ENCODE measurements around the gene USP7. TPM values are rescaled to one million over a fixed set of nuclear protein-coding genes. Genes with fewer than 3 reads are reported as not detected.
"Not testable (repeated sequence)": the region's sequence is repeated elsewhere in the genome, so short reads cannot be mapped to it uniquely, and the experiment has no call there.

The USP7 gene
- total RNA-seq, 1 donor from 2014 or later: 96.9 TPM

- Mint-ChIP-seq H3K36me3 (ENCODE audit: low read depth, unreplicated experiment) (no peaks in the 10 kb centered on the region), H3K9me3 (ENCODE audit: unreplicated experiment) (peaks cover 4% of the 10 kb centered on the region), H3K27ac (ENCODE audit: unreplicated experiment) (no peak overlapping the region), H3K4me1 (ENCODE audit: low read depth, unreplicated experiment) (no peaks in the 10 kb centered on the region), H3K4me3 (ENCODE audit: unreplicated experiment) (no peak overlapping the region), H3K27me3 (ENCODE audit: low read depth, unreplicated experiment) (peaks cover 8% of the 10 kb centered on the region)
- no peaks in the 10 kb centered on the region for H3K79me2 ChIP-seq (ENCODE audit: insufficient read depth, low read length)
- no peak for DNase-seq (ENCODE audit: low read depth)
- no peak overlapping the region for H3K4me2 ChIP-seq (ENCODE audit: low read length)
- H3K27ac ChIP-seq (ENCODE audit: low read depth, low read length): no peak overlapping the region
- H3K27me3 ChIP-seq (ENCODE audit: insufficient read depth, low read length): no peaks in the 10 kb centered on the region
- H2AFZ ChIP-seq (ENCODE audit: low read depth, low read length): no peak overlapping the region
- no peak overlapping the region for H3K9ac ChIP-seq (ENCODE audit: low read length)
- no peaks in the 10 kb centered on the region for H3K36me3 ChIP-seq (ENCODE audit: insufficient read depth, low read length)
- H3K4me1 ChIP-seq (ENCODE audit: insufficient read depth, low read length): no peaks in the 10 kb centered on the region
- FAIRE-seq: no peak
- TF ChIP-seq CTCF (IDR thresholded peaks at IDR 0.05; ENCODE audit: insufficient read depth, low read depth, low read length) (no peak), EZH2 (IDR thresholded peaks at IDR 0.05; ENCODE audit: insufficient read depth, low read length) (no peak)
- H3K4me3 ChIP-seq (ENCODE audit: insufficient read depth, low read depth, low read length): no peak overlapping the region
- no peaks in the 10 kb centered on the region for H3K9me3 ChIP-seq (ENCODE audit: insufficient read depth, low read depth, low read length)
- no peaks in the 10 kb centered on the region for H4K20me1 ChIP-seq (ENCODE audit: insufficient read depth, low read length)
Observed at GRCh38 chr16:8986111-8986510, 22.4 kb upstream of the USP7 start.

- Histone ChIP-seq H3K4me2 (ENCODE audit: low read length) (no peak overlapping the region), H3K27me3 (ENCODE audit: insufficient read depth, low read length) (no peaks in the 10 kb centered on the region), H3K79me2 (ENCODE audit: insufficient read depth, low read length) (no peaks in the 10 kb centered on the region), H3K9me3 (ENCODE audit: insufficient read depth, low read depth, low read length) (no peaks in the 10 kb centered on the region), H2AFZ (ENCODE audit: low read depth, low read length) (no peak overlapping the region), H3K4me1 (ENCODE audit: insufficient read depth, low read length) (no peaks in the 10 kb centered on the region), H3K27ac (ENCODE audit: low read depth, low read length) (no peak overlapping the region), H4K20me1 (ENCODE audit: insufficient read depth, low read length) (no peaks in the 10 kb centered on the region), H3K4me3 (ENCODE audit: insufficient read depth, low read depth, low read length) (no peak overlapping the region), H3K36me3 (ENCODE audit: insufficient read depth, low read length) (no peaks in the 10 kb centered on the region), H3K9ac (ENCODE audit: low read length) (no peak overlapping the region)
- Mint-ChIP-seq H3K4me3 (ENCODE audit: unreplicated experiment) (no peak overlapping the region), H3K27me3 (ENCODE audit: low read depth, unreplicated experiment) (peaks cover 5% of the 10 kb centered on the region), H3K9me3 (ENCODE audit: unreplicated experiment) (peaks cover 4% of the 10 kb centered on the region), H3K27ac (ENCODE audit: unreplicated experiment) (no peak overlapping the region), H3K36me3 (ENCODE audit: low read depth, unreplicated experiment) (no peaks in the 10 kb centered on the region), H3K4me1 (ENCODE audit: low read depth, unreplicated experiment) (no peaks in the 10 kb centered on the region)
- FAIRE-seq (no peak), DNase-seq (ENCODE audit: low read depth) (no peak)
- TF ChIP-seq CTCF (IDR thresholded peaks at IDR 0.05; ENCODE audit: insufficient read depth, low read depth, low read length): no peak
Observed at GRCh38 chr16:8982816-8983215, 19.1 kb upstream of the USP7 start.

GRCh38 chr16:8981901-8982300, 18.2 kb upstream of the USP7 start:
- H3K9me3 Mint-ChIP-seq (ENCODE audit: unreplicated experiment); H3K27ac ChIP-seq (ENCODE audit: low read depth, low read length); H3K4me1 ChIP-seq (ENCODE audit: insufficient read depth, low read length); H3K79me2 ChIP-seq (ENCODE audit: insufficient read depth, low read length); H3K36me3 Mint-ChIP-seq (ENCODE audit: low read depth, unreplicated experiment); H3K4me3 Mint-ChIP-seq (ENCODE audit: unreplicated experiment); H3K36me3 ChIP-seq (ENCODE audit: insufficient read depth, low read length); DNase-seq (ENCODE audit: low read depth); H2AFZ ChIP-seq (ENCODE audit: low read depth, low read length); H3K9ac ChIP-seq (ENCODE audit: low read length); H3K27ac Mint-ChIP-seq (ENCODE audit: unreplicated experiment); H3K4me1 Mint-ChIP-seq (ENCODE audit: low read depth, unreplicated experiment); H3K9me3 ChIP-seq (ENCODE audit: insufficient read depth, low read depth, low read length); H3K27me3 ChIP-seq (ENCODE audit: insufficient read depth, low read length); H3K27me3 Mint-ChIP-seq (ENCODE audit: low read depth, unreplicated experiment); H3K4me3 ChIP-seq (ENCODE audit: insufficient read depth, low read depth, low read length); H3K4me2 ChIP-seq (ENCODE audit: low read length); H4K20me1 ChIP-seq (ENCODE audit: insufficient read depth, low read length); FAIRE-seq: not testable (repeated sequence)

GRCh38 chr16:8976189-8976588, 12.5 kb upstream of the USP7 start:
- H3K4me3 Mint-ChIP-seq (ENCODE audit: unreplicated experiment); H3K4me3 ChIP-seq (ENCODE audit: insufficient read depth, low read depth, low read length); H3K27ac Mint-ChIP-seq (ENCODE audit: unreplicated experiment); H3K4me1 Mint-ChIP-seq (ENCODE audit: low read depth, unreplicated experiment); H3K36me3 ChIP-seq (ENCODE audit: insufficient read depth, low read length); H3K79me2 ChIP-seq (ENCODE audit: insufficient read depth, low read length); H3K4me2 ChIP-seq (ENCODE audit: low read length); H3K27me3 ChIP-seq (ENCODE audit: insufficient read depth, low read length); H3K9me3 Mint-ChIP-seq (ENCODE audit: unreplicated experiment); H3K9me3 ChIP-seq (ENCODE audit: insufficient read depth, low read depth, low read length); H3K27me3 Mint-ChIP-seq (ENCODE audit: low read depth, unreplicated experiment); H3K36me3 Mint-ChIP-seq (ENCODE audit: low read depth, unreplicated experiment); FAIRE-seq; H3K27ac ChIP-seq (ENCODE audit: low read depth, low read length); DNase-seq (ENCODE audit: low read depth); H3K9ac ChIP-seq (ENCODE audit: low read length); H4K20me1 ChIP-seq (ENCODE audit: insufficient read depth, low read length); H3K4me1 ChIP-seq (ENCODE audit: insufficient read depth, low read length); H2AFZ ChIP-seq (ENCODE audit: low read depth, low read length): not testable (repeated sequence)

All from astrocyte (in vitro differentiated cells and primary cell).